ENCODE data around the gene CNIH3.

Gene CNIH3

GRCh38 chr1:224736619-224737352 is 120.7 kb downstream of the CNIH3 start:
- no peak overlapping the region for H3K9ac ChIP-seq (ENCODE audit: low read depth, low read length)
- H2AFZ ChIP-seq (ENCODE audit: low read depth, low read length): no peak overlapping the region
- no peaks in the 10 kb centered on the region for H3K4me1 ChIP-seq (ENCODE audit: insufficient read depth, low read length)
- no peaks in the 10 kb centered on the region for H3K79me2 ChIP-seq (ENCODE audit: insufficient read depth, low read length)
- H3K27ac ChIP-seq (ENCODE audit: low read length): 0 out of 2 replicates have a peak overlapping the region, but pooled peaks have one; percentile 26
- peaks cover 30% of the 10 kb centered on the region; the same call in 1 of the 2 replicates for H3K36me3 ChIP-seq (ENCODE audit: insufficient read depth, low read length)
- no peak overlapping the region for H3K4me3 ChIP-seq (ENCODE audit: low read depth in 1 of 2, low read length in 2 of 2)
- H4K20me1 ChIP-seq (ENCODE audit: insufficient read depth, low read length): no peaks in the 10 kb centered on the region
- DNase-seq (no peak), ATAC-seq (ENCODE audit: insufficient read depth, low read depth) (0 out of 3 replicates have a peak, but pooled peaks have one; percentile 21)
- TF ChIP-seq EZH2 (IDR thresholded peaks at IDR 0.05; ENCODE audit: borderline replicate concordance, low read depth, low read length, severe bottlenecking): no peak
- TF ChIP-seq CTCF (IDR thresholded peaks at IDR 0.05; ENCODE audit: borderline replicate concordance, extremely low read depth, low read length, poor library complexity, severe bottlenecking): no peak
- no peaks in the 10 kb centered on the region for H3K27me3 ChIP-seq (ENCODE audit: insufficient read depth, low read length, poor library complexity)
- H3K4me2 ChIP-seq (ENCODE audit: insufficient read depth, low read length): no peak overlapping the region
- H3K9me3 ChIP-seq (ENCODE audit: insufficient read depth, low read length, severe bottlenecking): no peaks in the 10 kb centered on the region

GRCh38 chr1:224737353-224737727 is 121.2 kb downstream of the CNIH3 start:
- Histone ChIP-seq H3K9ac (ENCODE audit: low read depth, low read length) (no peak overlapping the region), H3K4me1 (ENCODE audit: insufficient read depth, low read length) (no peaks in the 10 kb centered on the region), H3K27ac (ENCODE audit: low read length) (no peak overlapping the region), H3K4me3 (ENCODE audit: low read depth in 1 of 2, low read length in 2 of 2) (no peak overlapping the region), H3K79me2 (ENCODE audit: insufficient read depth, low read length) (no peaks in the 10 kb centered on the region), H3K4me2 (ENCODE audit: insufficient read depth, low read length) (no peak overlapping the region), H3K36me3 (ENCODE audit: insufficient read depth, low read length) (peaks cover 35% of the 10 kb centered on the region; the same call in 1 of the 2 replicates), H3K9me3 (ENCODE audit: insufficient read depth, low read length, severe bottlenecking) (no peaks in the 10 kb centered on the region), H2AFZ (ENCODE audit: low read depth, low read length) (no peak overlapping the region), H4K20me1 (ENCODE audit: insufficient read depth, low read length) (no peaks in the 10 kb centered on the region), H3K27me3 (ENCODE audit: insufficient read depth, low read length, poor library complexity) (no peaks in the 10 kb centered on the region)
- DNase-seq (no peak), ATAC-seq (ENCODE audit: insufficient read depth, low read depth) (no peak)
- no peak for TF ChIP-seq CTCF (IDR thresholded peaks at IDR 0.05; ENCODE audit: borderline replicate concordance, extremely low read depth, low read length, poor library complexity, severe bottlenecking)
- TF ChIP-seq EZH2 (IDR thresholded peaks at IDR 0.05; ENCODE audit: borderline replicate concordance, low read depth, low read length, severe bottlenecking): no peak

- Histone ChIP-seq H3K79me2 (ENCODE audit: insufficient read depth, low read length) (no peaks in the 10 kb centered on the region), H4K20me1 (ENCODE audit: insufficient read depth, low read length) (no peaks in the 10 kb centered on the region), H3K4me3 (ENCODE audit: low read depth in 1 of 2, low read length in 2 of 2) (no peak overlapping the region), H3K4me2 (ENCODE audit: insufficient read depth, low read length) (no peak overlapping the region), H3K9me3 (ENCODE audit: insufficient read depth, low read length, severe bottlenecking) (no peaks in the 10 kb centered on the region), H2AFZ (ENCODE audit: low read depth, low read length) (no peak overlapping the region), H3K36me3 (ENCODE audit: insufficient read depth, low read length) (peaks cover 34% of the 10 kb centered on the region; the same call in 1 of the 2 replicates), H3K27me3 (ENCODE audit: insufficient read depth, low read length, poor library complexity) (no peaks in the 10 kb centered on the region), H3K9ac (ENCODE audit: low read depth, low read length) (no peak overlapping the region), H3K27ac (ENCODE audit: low read length) (0 out of 2 replicates have a peak overlapping the region, but pooled peaks have one; percentile 19), H3K4me1 (ENCODE audit: insufficient read depth, low read length) (no peaks in the 10 kb centered on the region)
- ATAC-seq (ENCODE audit: insufficient read depth, low read depth) (no peak), DNase-seq (no peak)
- no peak for TF ChIP-seq EZH2 (IDR thresholded peaks at IDR 0.05; ENCODE audit: borderline replicate concordance, low read depth, low read length, severe bottlenecking)
- TF ChIP-seq CTCF (IDR thresholded peaks at IDR 0.05; ENCODE audit: borderline replicate concordance, extremely low read depth, low read length, poor library complexity, severe bottlenecking): no peak
Observed at GRCh38 chr1:224739303-224739996, 123.3 kb downstream of the CNIH3 start.

All from DND-41 (cell line).